Neural cell (in vitro differentiated cells): Measurements from ENCODE around the gene ART5. TPM values are rescaled to one million over a fixed set of nuclear protein-coding genes. Genes with fewer than 3 reads are reported as not detected.

ENCODE experiments used
- H2AFZ ChIP-seq: fragments of 200-600, 300-800 bp; sonication (generic), shearing (Covaris generic); 2 replicates; pipeline ENCODE4 v1.6.0; 2014; ENCODE audit warnings: low read depth, mild to moderate bottlenecking, antibody characterized with exemption, low read length, moderate library complexity
- H3F3A ChIP-seq: fragments of 200-600 bp; shearing (Covaris generic); 2 replicates; pipeline ENCODE4 v1.6.1; 2016; ENCODE audit warnings: mild to moderate bottlenecking, moderate library complexity, mixed read lengths, antibody characterized with exemption, low read length; ENCODE audit not compliant: insufficient read depth, poor library complexity, severe bottlenecking
- H3K27ac ChIP-seq: fragments of 200-600, 300-800 bp; sonication (generic), shearing (Covaris generic); 2 replicates; pipeline ENCODE4 v1.5.1; 2014; ENCODE audit warnings: mild to moderate bottlenecking, low read length, moderate library complexity
- H3K27me3 ChIP-seq: fragments of 300-800, 200-600 bp; sonication (generic), shearing (Covaris generic); 2 replicates; pipeline ENCODE4 v1.6.0; 2014; ENCODE audit warnings: mild to moderate bottlenecking, low read depth, low read length, moderate library complexity; ENCODE audit not compliant: insufficient read depth
- H3K36me3 ChIP-seq: fragments of 300-800, 200-600 bp; sonication (generic), shearing (Covaris generic); 2 replicates; pipeline ENCODE4 v1.5.1; 2014; ENCODE audit warnings: mild to moderate bottlenecking, antibody characterized with exemption, low read length, moderate library complexity; ENCODE audit not compliant: insufficient read depth
- H3K4me2 ChIP-seq: fragments of 300-800, 200-600 bp; sonication (generic), shearing (Covaris generic); 2 replicates; pipeline ENCODE4 v1.6.0; 2014; ENCODE audit warnings: mild to moderate bottlenecking, low read length
- H3K4me3 ChIP-seq: fragments of 300-800, 200-600 bp; sonication (generic), shearing (Covaris generic); 2 replicates; pipeline ENCODE4 v1.5.1; 2014; ENCODE audit warnings: mild to moderate bottlenecking, low read length, moderate library complexity
- H3K79me2 ChIP-seq: fragments of 200-600 bp; shearing (Covaris generic); replicated peaks from 2 replicates; pipeline ENCODE4 v1.6.0; 2014; ENCODE audit warnings: mild to moderate bottlenecking, low read length, moderate library complexity; ENCODE audit not compliant: insufficient read depth
- H3K9ac ChIP-seq: fragments of 300-800, 200-600 bp; sonication (generic), shearing (Covaris generic); 2 replicates; pipeline ENCODE4 v1.6.1; 2016; ENCODE audit warnings: mild to moderate bottlenecking, low read length, mixed read lengths
- H3K9me2 ChIP-seq: fragments of 200-600 bp; shearing (Covaris generic); 2 replicates; pipeline ENCODE4 v1.6.1; 2016; ENCODE audit warnings: mild to moderate bottlenecking, low read length, mixed read lengths; ENCODE audit not compliant: insufficient read depth
- H3K9me3 ChIP-seq: fragments of 200-600, 300-800 bp; sonication (generic), shearing (Covaris generic); 2 replicates; pipeline ENCODE4 v1.6.1; 2016; ENCODE audit warnings: mild to moderate bottlenecking, mixed run types, low read length, moderate library complexity, mixed read lengths
- H4K20me1 ChIP-seq: fragments of 200-600 bp; shearing (Covaris generic); 2 replicates; pipeline ENCODE4 v1.6.1; 2016; ENCODE audit warnings: mild to moderate bottlenecking, mixed run types; ENCODE audit not compliant: insufficient read depth
- CTCF ChIP-seq: fragments of 450-650 bp; IDR thresholded peaks from 2 replicates; pipeline ENCODE4 v1.5.1; 2014; ENCODE audit warnings: antibody characterized with exemption, mild to moderate bottlenecking, moderate library complexity; ENCODE audit not compliant: poor library complexity, severe bottlenecking
- EP300 ChIP-seq: fragments of 450-650 bp; conservative IDR thresholded peaks from 2 replicates; pipeline ENCODE4 v1.6.1; 2014; ENCODE audit warnings: antibody characterized with exemption, mild to moderate bottlenecking, moderate library complexity; ENCODE audit not compliant: poor library complexity, severe bottlenecking
- EZH2 ChIP-seq: fragments of 200-600, 300-800 bp; shearing (Covaris generic), sonication (generic); IDR thresholded peaks from 2 replicates; pipeline ENCODE4 v1.6.1; 2014; ENCODE audit warnings: antibody characterized with exemption, low read length, borderline replicate concordance, mild to moderate bottlenecking; ENCODE audit not compliant: insufficient read depth, poor library complexity, severe bottlenecking
- MXI1 ChIP-seq: fragments of 450-650 bp; conservative IDR thresholded peaks from 2 replicates; pipeline ENCODE4 v1.6.1; 2014; ENCODE audit warnings: antibody characterized with exemption, mild to moderate bottlenecking; ENCODE audit not compliant: poor library complexity, severe bottlenecking
- POLR2AphosphoS5 ChIP-seq: IDR thresholded peaks from 2 replicates; pipeline ENCODE4 v1.6.1; 2012
- RAD21 ChIP-seq: fragments of 450-650 bp; conservative IDR thresholded peaks from 2 replicates; pipeline ENCODE4 v1.6.1; 2014; ENCODE audit warnings: antibody characterized with exemption, mild to moderate bottlenecking, moderate library complexity
- REST ChIP-seq: IDR thresholded peaks from 2 replicates; pipeline ENCODE4 v1.6.1; 2012; ENCODE audit warnings: borderline replicate concordance
- SMC3 ChIP-seq: fragments of 450-650 bp; conservative IDR thresholded peaks from 2 replicates; pipeline ENCODE4 v1.6.1; 2014; ENCODE audit warnings: antibody characterized with exemption, mild to moderate bottlenecking, moderate library complexity; ENCODE audit not compliant: poor library complexity
- TAF1 ChIP-seq: IDR thresholded peaks from 2 replicates; pipeline ENCODE4 v1.6.1; 2012; ENCODE audit warnings: low read depth
- polyA plus RNA-seq: library from polyadenylated mRNA; depleted of rRNA; stranded (reverse); fragments of >200 nt; gene quantifications from 2 replicates; pipeline ENCODE4 v1.2.3, GENCODE V29; 2014

ART5 gene
- polyA plus RNA-seq, 1 donor from 2014 or later = not detected

DNA sequence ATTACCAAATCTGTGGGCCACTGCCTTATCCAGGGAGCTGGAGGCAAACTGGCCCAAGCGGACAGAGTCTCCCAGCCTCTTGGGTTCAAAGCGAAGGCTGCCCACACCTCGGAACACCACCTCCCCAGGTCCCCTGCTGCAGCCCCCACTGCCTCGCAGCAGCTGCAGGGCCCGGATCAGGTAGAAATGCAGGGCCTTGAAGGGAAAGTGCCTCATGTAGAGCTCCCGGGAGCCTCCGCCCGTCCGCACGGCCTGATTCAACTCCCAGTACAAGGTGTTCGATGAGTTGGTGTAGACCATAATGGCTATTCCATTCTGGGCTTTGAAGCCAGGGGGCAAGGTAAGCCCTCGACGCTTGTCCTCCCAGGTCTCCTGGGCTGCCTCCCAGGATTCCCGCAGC is 2.0 kb downstream of the ART5 start:
- Histone ChIP-seq H3K36me3 (no peaks in the 10 kb centered on the region), H3K9ac (no peak overlapping the region), H2AFZ (no peak overlapping the region), H3K4me3 (no peak overlapping the region), H3K27me3 (peaks cover 18% of the 10 kb centered on the region), H4K20me1 (no peaks in the 10 kb centered on the region), H3K9me3 (no peaks in the 10 kb centered on the region), H3K27ac (no peak overlapping the region), H3K4me2 (no peak overlapping the region), H3F3A (no peaks in the 10 kb centered on the region), H3K9me2 (no peaks in the 10 kb centered on the region), H3K79me2 (no peaks in the 10 kb centered on the region)
- TF ChIP-seq EZH2 (no peak), RAD21 (no peak), TAF1 (no peak), POLR2AphosphoS5 (no peak), REST (no peak), MXI1 (no peak), EP300 (no peak), SMC3 (no peak), CTCF (no peak)

- no peak overlapping the region for H3K4me3 ChIP-seq
- TF ChIP-seq SMC3 = no peak
- TF ChIP-seq REST = no peak
- no peak for TF ChIP-seq RAD21
- no peak for TF ChIP-seq MXI1
- TF ChIP-seq EP300 = no peak
- no peak for TF ChIP-seq TAF1
- no peak for TF ChIP-seq POLR2AphosphoS5
- no peak for TF ChIP-seq CTCF
- no peak for TF ChIP-seq EZH2
Observed at GRCh38 chr11:3638513-3638912, 3.3 kb downstream of the ART5 start.

More at GRCh38 chr11:3638513-3638912, 3.3 kb downstream of the ART5 start:
- H4K20me1 ChIP-seq = no peaks in the 10 kb centered on the region
- no peak overlapping the region for H2AFZ ChIP-seq
- no peaks in the 10 kb centered on the region for H3K36me3 ChIP-seq
- H3K79me2 ChIP-seq = no peaks in the 10 kb centered on the region
- H3K9me2 ChIP-seq = no peaks in the 10 kb centered on the region
- no peak overlapping the region for H3K9ac ChIP-seq
- no peaks in the 10 kb centered on the region for H3K9me3 ChIP-seq
- H3F3A ChIP-seq = no peaks in the 10 kb centered on the region
- H3K4me2 ChIP-seq = no peak overlapping the region
- H3K27ac ChIP-seq = no peak overlapping the region
- peaks cover 18% of the 10 kb centered on the region for H3K27me3 ChIP-seq
